Loucy (cell line): ENCODE data around the gene UNC79.

ENCODE experiments used
- H2AFZ ChIP-seq: fragments of 200-600 bp; sonication (generic); 2 replicates; pipeline ENCODE4 v1.6.0; 2016; ENCODE audit warnings: antibody characterized with exemption, mild to moderate bottlenecking, low read length, moderate library complexity
- H3F3A ChIP-seq: fragments of 200-600 bp; 2 replicates; pipeline ENCODE4 v1.6.0; 2016; ENCODE audit warnings: antibody characterized with exemption, low read depth, mild to moderate bottlenecking
- H3K27me3 ChIP-seq: fragments of 200-600 bp; sonication (generic); 2 replicates; pipeline ENCODE4 v1.6.1; 2014; ENCODE audit warnings: low read length, mild to moderate bottlenecking; ENCODE audit not compliant: insufficient read depth, poor library complexity, severe bottlenecking
- H3K36me3 ChIP-seq: fragments of 200-600 bp; sonication (generic); 2 replicates; pipeline ENCODE4 v1.6.1; 2016; ENCODE audit warnings: low read length; ENCODE audit not compliant: insufficient read depth
- H3K4me1 ChIP-seq: fragments of 200-600 bp; sonication (generic); 2 replicates; pipeline ENCODE4 v1.5.1; 2014; ENCODE audit warnings: low read length, mild to moderate bottlenecking; ENCODE audit not compliant: insufficient read depth, poor library complexity, severe bottlenecking
- H3K4me2 ChIP-seq: fragments of 200-600 bp; sonication (generic); 2 replicates; pipeline ENCODE4 v1.6.0; 2014; ENCODE audit warnings: antibody characterized with exemption, low read length, low read depth, mild to moderate bottlenecking; ENCODE audit not compliant: poor library complexity, severe bottlenecking
- H3K4me3 ChIP-seq: fragments of 200-600 bp; sonication (generic); 2 replicates; pipeline ENCODE4 v1.5.1; 2014; ENCODE audit warnings: low read length, mild to moderate bottlenecking, mixed read lengths; ENCODE audit not compliant: poor library complexity, severe bottlenecking
- H3K79me2 ChIP-seq: fragments of 200-600 bp; sonication (generic); 2 replicates; pipeline ENCODE4 v1.6.1; 2014; ENCODE audit warnings: low read length; ENCODE audit not compliant: insufficient read depth
- H3K9ac ChIP-seq: fragments of 200-600 bp; sonication (generic); 2 replicates; pipeline ENCODE4 v1.6.0; 2014; ENCODE audit warnings: mild to moderate bottlenecking, low read depth, low read length, moderate library complexity; ENCODE audit not compliant: poor library complexity, severe bottlenecking
- H3K9me2 ChIP-seq: fragments of 200-600 bp; sonication (generic); replicated peaks from 2 replicates; pipeline ENCODE4 v1.6.1; 2016; ENCODE audit warnings: low read depth, low read length, mixed read lengths
- H3K9me3 ChIP-seq: fragments of 200-600 bp; sonication (generic); 2 replicates; pipeline ENCODE4 v1.6.1; 2014; ENCODE audit warnings: mild to moderate bottlenecking, antibody characterized with exemption, low read length, low read depth; ENCODE audit not compliant: insufficient read depth
- H4K20me1 ChIP-seq: fragments of 200-600 bp; sonication (generic); 2 replicates; pipeline ENCODE4 v1.6.0; 2014; ENCODE audit warnings: antibody characterized with exemption, low read length, mild to moderate bottlenecking; ENCODE audit not compliant: insufficient read depth, poor library complexity, severe bottlenecking
- EZH2phosphoT487 ChIP-seq: fragments of 200-600 bp; IDR thresholded peaks from 2 replicates; pipeline ENCODE4 v1.6.1; 2018; ENCODE audit warnings: antibody characterized with exemption, mild to moderate bottlenecking, moderate library complexity, borderline replicate concordance
- TF ChIP-seq, protein P1 (sequence below): fragments of 200-600 bp; sonication (generic); conservative IDR thresholded peaks from 2 replicates; pipeline ENCODE4 v1.5.1; 2014; ENCODE audit warnings: mild to moderate bottlenecking, antibody characterized with exemption, low read length

UNC79 gene

GRCh38 chr14:93686268-93686667 lies 255.5 kb downstream of the UNC79 start:
- Histone ChIP-seq H3K36me3 (peaks cover 23% of the 10 kb centered on the region; the same call in 1 of the 2 replicates), H3K9me3 (no peaks in the 10 kb centered on the region), H3K79me2 (no peaks in the 10 kb centered on the region), H4K20me1 (no peaks in the 10 kb centered on the region), H3K4me2 (no peak overlapping the region), H3K9me2 (no peaks in the 10 kb centered on the region), H2AFZ (no peak overlapping the region), H3K4me3 (no peak overlapping the region), H3K9ac (no peak overlapping the region), H3K27me3 (no peaks in the 10 kb centered on the region), H3F3A (no peaks in the 10 kb centered on the region), H3K4me1 (no peaks in the 10 kb centered on the region)
- TF ChIP-seq, protein P1, sequence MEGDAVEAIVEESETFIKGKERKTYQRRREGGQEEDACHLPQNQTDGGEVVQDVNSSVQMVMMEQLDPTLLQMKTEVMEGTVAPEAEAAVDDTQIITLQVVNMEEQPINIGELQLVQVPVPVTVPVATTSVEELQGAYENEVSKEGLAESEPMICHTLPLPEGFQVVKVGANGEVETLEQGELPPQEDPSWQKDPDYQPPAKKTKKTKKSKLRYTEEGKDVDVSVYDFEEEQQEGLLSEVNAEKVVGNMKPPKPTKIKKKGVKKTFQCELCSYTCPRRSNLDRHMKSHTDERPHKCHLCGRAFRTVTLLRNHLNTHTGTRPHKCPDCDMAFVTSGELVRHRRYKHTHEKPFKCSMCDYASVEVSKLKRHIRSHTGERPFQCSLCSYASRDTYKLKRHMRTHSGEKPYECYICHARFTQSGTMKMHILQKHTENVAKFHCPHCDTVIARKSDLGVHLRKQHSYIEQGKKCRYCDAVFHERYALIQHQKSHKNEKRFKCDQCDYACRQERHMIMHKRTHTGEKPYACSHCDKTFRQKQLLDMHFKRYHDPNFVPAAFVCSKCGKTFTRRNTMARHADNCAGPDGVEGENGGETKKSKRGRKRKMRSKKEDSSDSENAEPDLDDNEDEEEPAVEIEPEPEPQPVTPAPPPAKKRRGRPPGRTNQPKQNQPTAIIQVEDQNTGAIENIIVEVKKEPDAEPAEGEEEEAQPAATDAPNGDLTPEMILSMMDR = no peak
- no peak for TF ChIP-seq EZH2phosphoT487

- no peaks in the 10 kb centered on the region for H3K79me2 ChIP-seq
- H3F3A ChIP-seq = no peaks in the 10 kb centered on the region
- H3K4me3 ChIP-seq = no peak overlapping the region
- no peaks in the 10 kb centered on the region for H3K4me1 ChIP-seq
- peaks cover 23% of the 10 kb centered on the region; the same call in 1 of the 2 replicates for H3K36me3 ChIP-seq
- H3K9me3 ChIP-seq = no peaks in the 10 kb centered on the region
- H2AFZ ChIP-seq = no peak overlapping the region
- H3K9me2 ChIP-seq = no peaks in the 10 kb centered on the region
- H4K20me1 ChIP-seq = no peaks in the 10 kb centered on the region
- no peaks in the 10 kb centered on the region for H3K27me3 ChIP-seq
- H3K9ac ChIP-seq = no peak overlapping the region
- H3K4me2 ChIP-seq = no peak overlapping the region
- no peak for TF ChIP-seq EZH2phosphoT487
- TF ChIP-seq, protein P1 = no peak
Measured at GRCh38 chr14:93688239-93688666, 257.5 kb downstream of the UNC79 start.

- Histone ChIP-seq H3K4me2 (no peak overlapping the region), H3K4me3 (no peak overlapping the region), H3K9ac (no peak overlapping the region), H3K27me3 (no peaks in the 10 kb centered on the region), H3K9me3 (no peaks in the 10 kb centered on the region), H3K4me1 (no peaks in the 10 kb centered on the region), H3K79me2 (no peaks in the 10 kb centered on the region), H3K36me3 (peaks cover 23% of the 10 kb centered on the region; the same call in 1 of the 2 replicates), H4K20me1 (no peaks in the 10 kb centered on the region), H3F3A (no peaks in the 10 kb centered on the region), H3K9me2 (no peaks in the 10 kb centered on the region), H2AFZ (no peak overlapping the region)
- no peak for TF ChIP-seq EZH2phosphoT487
- TF ChIP-seq, protein P1 = no peak
Measured at GRCh38 chr14:93688820-93689219, 258.1 kb downstream of the UNC79 start.
